ENCODE data around the gene DDX27. TPM values are rescaled to one million over a fixed set of nuclear protein-coding genes. Genes with fewer than 3 reads are reported as not detected.

DDX27 gene
- total and polyA plus RNA-seq, 2 of the 13 experiments (the other 11 are each of a cell fraction or from before 2014, with no cell fraction given), result 42.6 to 72.8 TPM

DNA sequence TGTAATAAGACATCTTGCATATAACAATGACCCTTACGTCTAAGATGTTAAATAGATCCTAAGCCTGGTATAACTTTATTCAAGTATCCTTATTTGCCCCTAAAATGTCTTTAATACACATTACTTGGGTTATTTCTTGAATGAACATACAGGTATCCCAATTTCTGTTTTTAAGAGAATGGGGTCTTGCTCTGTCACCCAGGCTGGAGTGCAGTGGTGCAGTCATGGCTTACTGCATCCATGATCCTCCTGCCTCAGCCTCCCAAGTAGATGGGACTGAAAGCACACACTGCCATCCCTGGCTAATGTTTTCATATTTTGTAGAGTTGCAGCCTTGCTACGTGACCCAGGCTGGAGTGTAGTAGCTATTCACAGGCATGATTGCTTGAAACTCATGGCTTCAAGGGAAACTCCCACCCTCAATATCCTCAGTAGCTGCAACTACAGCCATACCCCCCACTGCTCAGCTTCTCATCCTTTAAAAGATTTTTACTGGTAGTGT, 69.1 kb downstream of the DDX27 start (continued):
- TF ChIP-seq CREM (IDR thresholded peaks at IDR 0.05) (0 out of 2 replicates have a peak, but pooled peaks have one; percentile 24), CREM (CRISPR knock-in tag; IDR thresholded peaks at IDR 0.05) (no peak), POLR2AphosphoS5 (IDR thresholded peaks at IDR 0.05; ENCODE audit: low read depth, low read length) (peak; percentile 56; the same call in 1 of the 2 replicates), KLF11 (CRISPR knock-in tag; IDR thresholded peaks at IDR 0.05) (no peak), ZNF703 (CRISPR knock-in tag; IDR thresholded peaks at IDR 0.05; ENCODE audit: borderline replicate concordance) (no peak), RBM22 (optimal IDR thresholded peaks at IDR 0.05; ENCODE audit: low read length) (peak; percentile 96), ZNF770 (CRISPR knock-in tag; IDR thresholded peaks at IDR 0.05) (peak; percentile 13; the same call in 1 of the 2 replicates), CBFB (CRISPR knock-in tag; IDR thresholded peaks at IDR 0.05) (no peak), POLR2A (IDR thresholded peaks at IDR 0.05; ENCODE audit: insufficient read depth in 1 of 2, low read depth in 2 of 2, low read length in 2 of 2) (peak in 1 of 2 experiments; percentile 83; a peak in 2 of 4 replicates)
- TF ChIP-seq, protein P1, sequence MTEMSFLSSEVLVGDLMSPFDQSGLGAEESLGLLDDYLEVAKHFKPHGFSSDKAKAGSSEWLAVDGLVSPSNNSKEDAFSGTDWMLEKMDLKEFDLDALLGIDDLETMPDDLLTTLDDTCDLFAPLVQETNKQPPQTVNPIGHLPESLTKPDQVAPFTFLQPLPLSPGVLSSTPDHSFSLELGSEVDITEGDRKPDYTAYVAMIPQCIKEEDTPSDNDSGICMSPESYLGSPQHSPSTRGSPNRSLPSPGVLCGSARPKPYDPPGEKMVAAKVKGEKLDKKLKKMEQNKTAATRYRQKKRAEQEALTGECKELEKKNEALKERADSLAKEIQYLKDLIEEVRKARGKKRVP (CRISPR knock-in tag; IDR thresholded peaks at IDR 0.05), result peak in 1 of 2 experiments; percentile 8; a peak in 2 of 4 replicates
- TF ChIP-seq, protein P2, sequence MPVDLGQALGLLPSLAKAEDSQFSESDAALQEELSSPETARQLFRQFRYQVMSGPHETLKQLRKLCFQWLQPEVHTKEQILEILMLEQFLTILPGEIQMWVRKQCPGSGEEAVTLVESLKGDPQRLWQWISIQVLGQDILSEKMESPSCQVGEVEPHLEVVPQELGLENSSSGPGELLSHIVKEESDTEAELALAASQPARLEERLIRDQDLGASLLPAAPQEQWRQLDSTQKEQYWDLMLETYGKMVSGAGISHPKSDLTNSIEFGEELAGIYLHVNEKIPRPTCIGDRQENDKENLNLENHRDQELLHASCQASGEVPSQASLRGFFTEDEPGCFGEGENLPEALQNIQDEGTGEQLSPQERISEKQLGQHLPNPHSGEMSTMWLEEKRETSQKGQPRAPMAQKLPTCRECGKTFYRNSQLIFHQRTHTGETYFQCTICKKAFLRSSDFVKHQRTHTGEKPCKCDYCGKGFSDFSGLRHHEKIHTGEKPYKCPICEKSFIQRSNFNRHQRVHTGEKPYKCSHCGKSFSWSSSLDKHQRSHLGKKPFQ (CRISPR knock-in tag; IDR thresholded peaks at IDR 0.05; ENCODE audit: insufficient replicate concordance), result no peak
